RPMI7951 (cell line): ENCODE measurements around the gene MYL3. TPM values are rescaled to one million over a fixed set of nuclear protein-coding genes. Genes with fewer than 3 reads are reported as not detected.

Experiments used
- DNase-seq: peaks from one replicate; pipeline ENCODE4 v3.0.0-alpha.2; 2012; ENCODE audit warnings: low read depth
- total RNA-seq: library from RNA; depleted of rRNA; stranded (reverse); fragments of >200 nt; shearing (Covaris generic); gene quantifications from 2 replicates; pipeline ENCODE4 v1.2.3, GENCODE V29; 2014

The MYL3 gene
- total RNA-seq, 1 experiment from 2014 or later = not detected

DNA sequence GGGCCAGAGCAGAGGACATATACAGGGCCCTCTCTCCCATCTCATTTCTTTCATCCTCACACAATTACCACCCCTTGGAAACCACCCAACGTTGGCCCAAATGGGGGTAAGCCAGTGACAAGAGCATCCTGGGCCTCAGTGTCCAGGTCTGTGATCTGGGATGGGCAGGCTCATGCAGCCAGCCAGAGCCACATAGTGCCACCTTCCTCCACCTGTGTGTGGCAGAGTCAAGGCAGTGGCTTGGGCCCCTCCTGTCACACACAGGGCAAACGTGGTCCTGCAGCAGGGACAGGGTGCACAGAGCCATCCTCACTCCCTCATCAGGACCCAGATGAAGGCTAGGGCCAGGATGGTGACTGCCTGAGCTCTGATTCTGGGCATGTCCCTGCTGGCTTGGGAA lies 2.3 kb upstream of the MYL3 start:
- no peak for DNase-seq

DNA sequence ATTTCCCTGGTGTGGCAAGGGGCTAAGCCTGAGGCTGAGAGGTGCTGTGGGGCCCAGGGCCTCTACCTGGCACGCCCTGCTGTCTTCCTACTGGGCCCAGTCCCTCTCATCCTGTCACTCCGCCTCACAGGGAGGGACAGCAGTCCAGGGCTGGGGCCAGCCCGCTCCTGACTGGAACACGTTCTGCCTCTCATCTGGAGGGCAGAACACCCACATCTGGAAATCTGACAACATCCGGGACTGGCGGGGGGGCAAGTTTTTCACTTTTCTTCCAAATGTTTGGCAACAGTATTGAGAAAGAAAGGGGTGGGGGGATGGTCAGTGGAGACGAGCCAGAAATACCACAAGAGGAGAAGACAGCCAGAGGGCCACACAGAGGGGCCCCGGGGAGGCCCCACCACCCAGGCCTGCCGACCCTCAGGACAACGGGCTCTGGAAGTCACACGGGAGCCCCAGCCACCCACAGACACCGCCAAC lies 1.8 kb upstream of the MYL3 start:
- DNase-seq = peak; percentile 25

DNA sequence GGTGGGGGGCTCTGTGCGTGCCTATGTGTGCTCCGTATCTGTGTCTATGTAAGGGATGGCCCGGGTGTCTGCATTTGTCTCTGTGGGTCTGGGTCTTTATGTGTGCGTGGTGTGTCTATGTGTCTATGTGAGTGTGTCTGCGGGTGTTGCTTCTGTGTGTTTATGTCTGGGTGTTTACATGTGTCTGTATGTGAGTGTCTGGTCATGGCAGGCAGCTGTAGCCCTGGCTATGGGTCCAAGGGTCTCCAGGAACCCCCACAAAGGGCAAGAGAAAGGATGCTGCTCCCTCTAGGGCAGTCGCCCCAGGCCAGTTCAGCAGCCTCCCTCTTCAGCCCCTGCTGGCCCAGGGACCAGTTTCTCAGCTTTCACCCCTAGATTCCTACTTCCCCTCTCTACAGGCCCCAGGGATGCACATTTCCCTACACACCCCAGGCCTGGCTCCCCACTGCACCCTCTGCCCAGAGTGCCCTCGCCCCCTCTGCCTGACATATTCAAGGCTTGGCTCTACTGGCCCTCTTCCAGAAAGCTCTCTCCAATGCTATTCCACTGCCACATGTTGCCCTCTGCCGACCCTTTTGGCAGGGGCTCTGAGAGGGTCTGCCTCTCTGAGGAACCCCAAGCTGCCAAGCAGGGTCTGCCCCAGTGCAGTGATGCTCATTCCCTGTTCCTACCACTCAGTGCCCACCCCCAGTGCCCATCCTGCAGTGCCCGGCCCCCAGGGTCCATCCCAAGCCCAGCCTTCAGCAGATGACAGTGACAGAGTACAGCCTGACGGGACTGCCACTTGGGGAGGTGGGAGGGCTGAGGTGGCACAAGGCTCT lies 1.0 kb upstream of the MYL3 start:
- DNase-seq = no peak

DNA sequence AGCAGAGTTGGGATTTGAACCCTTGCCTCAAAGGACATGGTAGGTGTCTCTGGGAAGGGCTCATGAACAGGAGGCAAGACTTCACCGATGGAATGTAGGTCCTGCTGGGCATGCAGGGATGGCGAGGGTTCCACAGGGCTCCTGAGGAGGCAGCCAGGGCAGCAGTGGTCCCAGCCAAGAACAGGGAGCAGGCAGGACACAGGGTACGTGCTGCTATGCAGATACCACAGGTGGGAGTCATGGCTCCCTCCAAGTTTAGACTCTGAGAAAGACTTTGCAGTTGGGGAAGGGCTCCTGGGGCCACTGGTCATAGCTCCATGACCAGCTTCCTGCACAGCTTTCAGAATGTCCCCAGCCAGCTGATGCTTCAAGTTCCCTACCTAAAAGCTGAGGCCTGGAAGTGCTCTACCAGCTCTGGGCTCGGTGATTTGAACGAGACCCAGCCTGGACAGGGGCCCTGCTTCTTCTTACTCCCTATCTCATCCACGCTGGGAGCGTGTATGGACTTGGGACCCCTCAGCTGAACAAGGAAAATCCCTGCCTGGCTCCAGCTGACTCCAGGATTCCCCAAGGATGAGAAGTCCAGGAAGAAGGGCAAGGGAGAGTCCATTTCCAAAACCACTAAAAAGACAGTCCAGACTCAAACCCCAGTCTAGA lies 747 bp downstream of the MYL3 start:
- DNase-seq = no peak

DNA sequence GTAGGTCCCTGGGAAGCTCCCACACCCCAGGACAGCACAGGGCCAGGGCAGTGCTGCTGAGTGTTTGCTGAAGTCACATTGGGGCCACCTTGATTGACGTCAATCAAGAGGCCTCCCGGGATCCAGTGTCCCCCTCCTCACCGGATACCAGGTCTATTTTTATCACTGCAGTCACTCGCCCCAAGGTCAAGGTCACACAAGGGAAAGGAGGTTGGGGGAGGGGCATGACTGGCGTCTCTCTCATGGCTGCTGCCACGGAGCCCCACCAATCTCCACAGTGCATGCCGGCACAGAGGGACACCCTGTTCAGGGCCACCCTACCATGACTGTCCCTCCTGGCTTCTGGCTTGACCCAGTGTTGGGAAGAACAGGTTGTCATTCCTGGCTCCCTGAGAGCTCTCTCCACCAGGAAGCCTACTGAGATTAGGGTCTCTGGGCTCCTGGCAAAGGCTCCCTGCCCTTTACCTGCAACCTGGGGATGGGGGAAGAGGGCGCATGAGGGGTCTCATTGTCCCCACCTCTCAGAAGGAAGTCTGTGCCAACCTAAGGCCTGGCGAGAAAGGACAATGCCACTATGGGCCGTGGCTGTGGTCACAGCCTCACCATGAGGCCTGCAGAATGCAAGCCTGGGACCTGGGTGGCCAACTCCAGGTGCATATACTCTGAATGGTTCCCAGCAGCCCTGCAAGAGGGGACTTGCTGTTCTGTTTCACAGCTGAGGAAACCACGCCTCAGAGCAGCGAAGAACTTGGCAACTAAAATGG lies 1.5 kb downstream of the MYL3 start:
- DNase-seq = no peak

DNA sequence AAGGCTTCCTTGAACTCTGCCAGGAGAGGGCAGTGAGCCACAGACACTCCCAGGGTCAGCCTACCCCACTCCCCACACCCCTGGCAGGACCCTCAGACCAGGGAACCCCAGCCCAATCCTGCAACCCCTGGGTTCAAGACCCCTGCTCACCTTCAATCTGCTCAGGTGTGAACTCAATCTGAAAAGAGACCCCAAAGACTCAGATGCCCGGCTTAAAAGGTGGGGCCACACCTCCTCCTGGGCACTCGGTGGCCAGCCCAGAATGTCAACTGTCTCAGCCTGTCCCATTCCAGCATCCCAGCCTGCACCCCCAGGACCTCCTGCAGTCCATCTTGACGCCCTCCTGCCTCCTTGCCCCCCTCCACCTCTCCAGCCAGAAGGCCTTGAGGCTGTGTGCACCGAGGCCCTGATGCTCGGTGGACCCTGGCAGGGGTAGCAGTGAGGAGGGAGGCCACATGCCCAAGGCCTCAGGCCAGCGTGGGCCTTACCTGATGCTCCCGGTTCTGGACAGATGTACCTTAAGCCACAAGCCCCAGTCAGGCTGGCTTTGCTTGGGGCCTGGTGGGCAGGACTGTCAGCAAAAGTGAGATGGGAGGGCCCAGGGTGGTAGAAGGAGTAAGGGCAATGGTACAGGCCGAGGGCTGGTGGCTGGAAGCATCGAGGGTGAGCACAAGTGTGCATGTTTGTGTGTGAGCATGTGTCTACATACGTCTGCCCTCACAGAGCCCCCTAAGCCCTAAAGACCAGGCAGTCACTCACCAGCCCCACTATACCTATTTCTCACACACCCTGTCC lies 2.2 kb downstream of the MYL3 start:
- no peak for DNase-seq

DNA sequence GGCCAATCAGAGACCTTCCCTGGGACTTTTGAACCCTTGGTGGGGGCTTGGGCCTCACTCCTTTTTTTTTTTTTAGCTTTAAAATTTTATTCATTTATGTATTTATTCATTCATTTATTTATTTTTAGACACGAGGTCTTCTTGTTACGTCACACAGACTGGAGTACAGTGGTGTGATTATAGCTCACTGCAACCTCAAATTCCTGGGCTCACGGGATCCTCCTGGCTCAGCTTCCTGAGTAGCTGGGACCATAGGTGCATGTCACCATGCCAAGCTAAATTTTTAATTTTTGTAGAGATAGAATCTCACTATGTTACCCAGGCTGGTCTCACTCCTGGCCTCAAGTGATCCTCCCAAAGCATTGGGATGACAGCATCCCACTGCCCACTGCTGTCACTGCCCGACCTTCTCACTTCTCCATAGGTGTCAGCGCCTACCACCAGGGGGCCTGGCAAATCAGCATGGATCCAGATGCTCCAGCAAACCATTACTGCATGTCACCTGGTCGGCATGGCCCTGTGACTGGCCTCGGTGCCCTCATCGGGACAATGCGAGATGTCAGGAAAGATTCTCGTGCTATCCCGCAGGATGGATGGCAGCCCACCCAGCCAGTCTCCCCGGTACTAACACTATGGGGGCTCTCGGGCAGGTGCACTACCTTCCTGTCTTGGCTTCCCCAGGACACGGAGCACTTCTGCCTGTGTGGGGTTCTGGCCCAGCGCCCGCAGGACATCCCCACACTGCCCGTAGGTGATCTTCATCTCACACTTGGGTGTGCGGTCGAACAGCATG lies 3.0 kb downstream of the MYL3 start:
- peak; percentile 18 for DNase-seq

DNA sequence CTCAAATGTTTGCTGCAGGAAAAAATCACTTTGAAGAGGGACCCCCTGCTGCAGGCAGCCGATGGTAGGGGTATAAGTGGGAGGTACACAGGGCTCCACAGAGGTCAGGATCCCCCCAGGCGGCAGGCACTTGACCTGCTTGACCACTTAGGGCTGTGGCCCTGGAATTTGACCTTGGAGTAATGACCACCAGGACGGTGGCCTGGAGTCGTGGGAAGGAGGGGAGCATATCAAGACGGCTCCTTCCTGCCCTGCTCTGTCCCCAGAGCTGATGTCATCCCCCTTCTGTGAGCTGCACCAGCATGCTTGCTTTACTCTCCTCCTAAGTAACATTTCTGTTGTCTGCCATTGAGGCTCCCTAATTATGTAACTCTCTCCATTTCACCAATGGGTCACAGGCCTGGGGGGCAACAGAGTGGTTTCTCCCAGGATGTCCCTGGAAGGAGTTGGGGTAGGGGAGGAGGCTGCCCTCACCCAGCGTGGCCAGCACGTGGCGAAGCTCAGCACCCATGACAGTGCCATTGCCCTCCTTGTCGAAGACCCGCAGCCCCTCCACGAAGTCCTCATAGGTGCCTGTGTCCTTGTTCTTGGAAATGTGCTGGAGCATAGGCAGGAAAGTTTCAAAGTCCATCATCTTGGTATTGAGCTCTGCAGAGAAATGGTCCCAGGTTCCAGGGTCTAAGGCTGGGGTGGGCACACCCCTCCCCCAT lies 4.1 kb downstream of the MYL3 start:
- no peak for DNase-seq

DNA sequence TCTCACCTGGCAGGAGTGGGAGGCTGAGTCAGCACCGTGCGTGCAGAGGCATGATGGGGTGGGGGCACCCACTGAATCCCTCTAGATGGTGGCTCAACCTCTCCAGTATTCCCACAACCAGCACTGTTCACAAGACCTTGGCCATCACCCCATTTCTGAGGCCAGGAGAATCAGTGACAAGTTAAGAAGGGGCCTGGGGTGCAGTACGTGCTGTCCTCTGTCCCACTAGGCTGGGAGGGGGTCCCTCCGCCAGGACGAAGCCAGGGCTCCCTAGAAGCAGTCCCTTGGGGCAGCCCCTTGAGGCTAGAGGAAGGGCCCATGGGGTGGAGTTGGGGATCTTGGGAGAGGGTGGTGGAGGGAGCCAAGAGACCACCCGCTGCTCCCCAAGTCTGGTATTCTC lies 4.8 kb downstream of the MYL3 start:
- DNase-seq = no peak

DNA sequence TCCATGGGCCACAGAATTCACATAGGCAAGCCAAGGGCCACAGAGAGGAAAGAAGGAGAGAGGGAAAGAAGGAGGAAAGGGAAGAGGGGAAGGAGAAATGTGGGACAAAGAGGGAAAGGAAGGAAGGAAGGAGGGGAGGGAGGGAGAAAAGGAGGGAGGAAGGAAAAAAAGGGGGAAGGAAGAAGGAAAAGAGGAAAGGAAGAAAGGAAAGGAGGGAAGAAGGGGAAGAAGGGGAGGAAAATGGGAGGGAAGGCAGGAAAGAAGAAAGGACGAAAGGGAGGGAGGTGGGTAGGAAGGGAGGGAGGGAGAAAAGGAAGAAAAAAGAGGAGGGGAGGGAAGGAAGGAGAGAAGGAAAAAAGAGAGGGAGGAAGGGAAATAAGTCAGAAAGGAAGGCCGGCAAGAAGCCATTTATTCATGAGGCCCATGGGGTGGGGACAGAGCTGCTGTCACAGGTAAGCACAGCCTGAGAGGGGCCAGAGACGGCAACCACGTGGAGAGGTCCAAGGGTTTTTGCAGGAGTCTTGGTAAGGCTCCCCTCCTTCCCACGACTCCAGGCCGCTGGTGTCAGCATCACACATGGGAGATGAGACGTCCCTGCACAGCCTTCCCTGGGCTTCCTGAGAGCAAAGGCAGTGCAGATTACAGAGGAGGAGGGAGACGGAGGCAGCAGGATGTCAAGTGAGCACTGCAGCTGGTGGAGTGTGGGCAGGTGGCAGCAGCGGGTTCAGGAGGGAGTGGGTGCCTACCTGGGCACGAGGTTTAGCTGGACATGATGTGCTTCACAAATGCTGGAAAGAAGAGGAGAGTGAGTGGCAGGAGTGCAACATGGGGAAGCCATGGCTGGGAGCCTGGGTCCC lies 5.5 kb downstream of the MYL3 start:
- DNase-seq = no peak

DNA sequence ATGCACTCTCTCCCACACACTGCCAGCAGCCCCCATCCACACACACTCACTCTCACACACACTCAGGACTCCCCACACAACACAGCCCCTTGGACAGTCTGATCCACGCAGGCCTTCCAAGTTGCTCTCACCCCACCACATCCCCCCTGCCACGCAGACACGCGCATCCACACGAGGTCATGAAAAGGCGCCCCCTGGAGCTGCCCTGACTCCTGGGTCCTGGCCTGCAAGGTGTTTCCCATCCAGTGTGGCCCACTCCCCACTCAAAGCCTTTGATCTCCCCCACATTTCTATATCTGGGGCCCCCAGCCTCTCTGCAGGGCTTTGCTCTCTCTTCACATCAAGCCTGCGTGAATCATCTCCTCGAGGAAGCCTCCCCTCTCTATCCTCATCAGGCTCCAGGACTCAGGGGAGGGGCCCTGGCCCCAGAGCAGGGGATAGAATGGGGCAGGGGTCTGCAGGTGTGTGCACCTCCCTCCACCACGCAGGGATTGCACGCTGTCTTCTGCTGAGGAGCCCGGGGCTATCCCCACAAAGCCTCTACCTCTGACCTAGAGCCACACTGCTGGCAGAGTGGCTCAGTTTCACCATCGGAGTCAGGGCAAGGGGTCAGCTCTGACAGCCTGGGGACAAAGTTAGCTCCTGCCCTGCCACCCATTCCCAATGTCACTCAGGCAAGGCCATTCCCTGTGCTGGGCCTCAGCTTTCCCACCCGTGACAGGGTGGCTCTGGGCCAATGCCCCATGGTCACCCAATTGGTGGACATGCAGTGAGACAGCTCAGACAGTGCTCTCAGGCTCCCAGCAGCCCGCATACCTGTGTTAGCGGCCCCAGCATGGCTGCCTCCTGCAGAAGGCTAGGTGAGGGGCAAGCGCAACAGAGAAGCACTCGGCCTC lies 6.4 kb downstream of the MYL3 start:
- no peak for DNase-seq

DNA sequence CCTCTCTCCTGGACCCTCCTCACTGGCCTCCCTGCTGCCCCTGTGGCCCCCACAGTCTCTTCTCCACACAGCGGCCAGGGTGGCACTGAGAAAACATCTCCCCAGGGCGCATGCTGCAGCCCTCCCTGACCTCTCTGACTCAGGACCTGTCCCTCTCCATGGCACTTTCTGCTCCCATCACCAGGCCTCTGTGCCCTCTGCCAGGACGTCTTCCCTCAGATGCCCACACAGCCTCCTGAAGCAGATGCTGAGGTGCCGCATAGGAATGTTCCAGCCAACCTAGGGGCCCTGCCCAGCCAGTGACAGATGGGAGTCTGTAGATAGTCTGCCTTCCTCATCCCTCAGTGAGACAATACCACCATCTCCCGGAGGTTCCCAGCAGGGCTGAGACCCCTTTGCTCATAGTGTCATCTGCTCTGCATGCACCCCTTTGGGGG lies 8.7 kb downstream of the MYL3 start:
- no peak for DNase-seq

DNA sequence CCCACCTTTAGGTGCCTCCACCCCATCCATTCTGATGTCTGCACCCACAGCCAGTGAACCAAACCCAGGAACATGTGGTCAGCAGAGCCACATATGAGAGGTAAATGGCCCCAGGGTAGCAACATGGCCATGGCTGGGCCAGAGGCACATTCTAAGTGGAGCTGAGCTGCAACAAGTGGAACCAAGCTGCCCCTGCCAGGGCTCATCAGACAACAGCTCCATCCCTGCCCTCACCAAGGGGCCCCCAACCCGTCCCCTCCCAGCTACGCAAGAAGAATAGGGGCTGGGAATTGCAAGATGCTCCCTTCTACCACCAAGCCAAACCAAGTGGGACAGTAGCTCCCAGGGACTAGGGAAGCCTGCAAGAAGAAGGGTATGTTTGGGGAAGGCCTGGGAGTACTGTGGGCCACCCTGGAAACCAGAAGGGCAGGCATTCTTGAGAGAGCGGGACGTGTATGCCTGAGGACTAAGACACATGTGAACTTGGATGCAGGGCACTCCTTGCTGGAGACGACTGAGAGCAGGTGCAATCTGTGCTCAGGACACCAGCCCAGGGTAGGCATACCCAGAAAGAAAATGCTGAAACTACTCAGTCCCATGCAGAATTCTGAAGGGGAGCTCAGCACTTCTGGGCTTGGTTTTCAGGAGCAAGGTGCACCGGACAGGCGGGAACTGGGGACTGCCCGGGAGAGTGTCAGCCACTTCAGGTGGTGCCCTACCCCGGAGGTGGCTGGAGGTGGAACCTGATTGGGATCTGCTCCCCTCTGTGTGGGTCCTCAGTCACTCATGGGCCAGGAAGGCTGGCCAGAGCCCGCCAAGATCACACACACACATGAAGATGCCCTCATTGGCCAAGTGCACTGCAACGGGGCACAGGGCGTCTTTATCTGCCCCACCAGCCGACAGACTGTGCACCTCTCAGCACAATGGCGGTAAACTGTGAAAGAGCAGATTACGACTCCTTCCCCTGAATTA lies 9.5 kb downstream of the MYL3 start:
- no peak for DNase-seq

DNA sequence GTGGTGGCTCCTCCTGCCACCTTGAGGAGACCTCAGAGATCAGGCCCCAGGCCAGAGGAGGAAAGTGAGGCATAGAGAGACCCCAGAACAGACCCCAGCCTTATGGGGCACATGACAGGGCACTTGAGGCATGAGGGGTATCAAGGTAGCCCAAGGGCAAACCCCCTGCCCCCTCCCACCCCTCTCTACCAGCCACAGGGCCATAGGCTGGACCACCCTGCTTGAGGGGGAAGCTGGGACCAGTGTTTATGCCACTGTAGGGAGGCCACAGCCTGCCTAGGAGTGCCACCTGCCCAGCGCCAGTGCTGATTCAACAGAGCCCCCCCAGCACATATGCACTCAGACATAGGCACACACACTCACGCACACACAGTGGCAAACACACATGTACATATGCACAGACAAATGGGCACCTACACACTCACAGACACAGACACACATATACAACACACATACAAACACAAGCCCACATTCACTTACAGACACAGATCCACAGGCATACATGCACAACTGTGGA lies 10.3 kb downstream of the MYL3 start:
- no peak for DNase-seq

DNA sequence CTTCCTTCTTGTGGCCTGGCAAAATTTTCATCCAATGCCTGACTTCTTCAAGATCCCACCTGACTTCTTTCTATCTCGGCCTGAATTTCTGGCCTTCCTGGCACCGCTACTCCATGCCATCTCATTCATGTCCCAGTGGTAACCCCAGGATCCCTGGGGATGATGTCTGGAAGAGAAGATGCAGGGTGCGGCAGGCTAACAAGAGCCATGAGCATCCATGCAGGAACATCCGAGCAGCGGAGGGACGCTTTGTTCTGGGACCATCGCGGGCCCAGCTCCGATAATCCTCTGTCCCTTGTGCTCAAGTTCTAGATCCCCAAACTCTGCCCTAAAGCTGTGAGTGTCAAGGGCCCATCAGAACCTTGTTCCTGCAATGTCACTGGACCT lies 10.9 kb downstream of the MYL3 start:
- DNase-seq = no peak
